ENCODE measurements around the gene SEC61B.

Gene SEC61B

GRCh38 chr9:99221621-99222415 lies at the start of gene SEC61B, which contains the start of gene ALG2:
SEC61B (plus strand) TSS chr9:99222282; CDS start chr9:99222364, 82 bp downstream.
ALG2 (minus strand) TSS chr9:99221942; CDS start chr9:99221894, 48 bp downstream.
- in situ Hi-C loops (cut with HindIII; ENCODE audit: low sequenced_read_pairs) = no loop called here

GRCh38 chr9:99173570-99174504 lies 48.2 kb upstream of the SEC61B start:
- in situ Hi-C loops (cut with HindIII; ENCODE audit: low sequenced_read_pairs) = no loop called here

GRCh38 chr9:99176527-99177013 lies 45.5 kb upstream of the SEC61B start:
- in situ Hi-C loops (cut with HindIII; ENCODE audit: low sequenced_read_pairs) = no loop called here

- in situ Hi-C loops (cut with HindIII; ENCODE audit: low sequenced_read_pairs) = no loop called here
These were observed 44.3 kb upstream of the SEC61B start for GRCh38 chr9:99177576-99178366.

GRCh38 chr9:99178912-99179872 lies 42.9 kb upstream of the SEC61B start:
- in situ Hi-C loops (cut with HindIII; ENCODE audit: low sequenced_read_pairs) = no loop called here

GRCh38 chr9:99180199-99180598 lies 41.9 kb upstream of the SEC61B start:
- in situ Hi-C loops (cut with HindIII; ENCODE audit: low sequenced_read_pairs) = no loop called here

- in situ Hi-C loops (cut with HindIII; ENCODE audit: low sequenced_read_pairs) = no loop called here
These were observed 41.4 kb upstream of the SEC61B start for GRCh38 chr9:99180662-99181061.

GRCh38 chr9:99181206-99181605 lies 40.9 kb upstream of the SEC61B start:
- in situ Hi-C loops (cut with HindIII; ENCODE audit: low sequenced_read_pairs) = no loop called here

GRCh38 chr9:99181621-99182020 lies 40.5 kb upstream of the SEC61B start:
- in situ Hi-C loops (cut with HindIII; ENCODE audit: low sequenced_read_pairs) = no loop called here

- in situ Hi-C loops (cut with HindIII; ENCODE audit: low sequenced_read_pairs) = no loop called here
These were observed 39.7 kb upstream of the SEC61B start for GRCh38 chr9:99182356-99182755.

GRCh38 chr9:99183616-99184015 lies 38.5 kb upstream of the SEC61B start:
- in situ Hi-C loops (cut with HindIII; ENCODE audit: low sequenced_read_pairs) = no loop called here

GRCh38 chr9:99184110-99184474 lies 38.0 kb upstream of the SEC61B start:
- in situ Hi-C loops (cut with HindIII; ENCODE audit: low sequenced_read_pairs) = no loop called here

- in situ Hi-C loops (cut with HindIII; ENCODE audit: low sequenced_read_pairs) = no loop called here
These were observed 37.4 kb upstream of the SEC61B start for GRCh38 chr9:99184475-99185347.

GRCh38 chr9:99185348-99185632 lies 36.8 kb upstream of the SEC61B start:
- in situ Hi-C loops (cut with HindIII; ENCODE audit: low sequenced_read_pairs) = no loop called here

GRCh38 chr9:99185934-99186333 lies 36.1 kb upstream of the SEC61B start:
- in situ Hi-C loops (cut with HindIII; ENCODE audit: low sequenced_read_pairs) = no loop called here

GRCh38 chr9:99187311-99187710 lies 34.8 kb upstream of the SEC61B start:
- in situ Hi-C loops (cut with HindIII; ENCODE audit: low sequenced_read_pairs) = no loop called here

GRCh38 chr9:99189186-99189585 lies 32.9 kb upstream of the SEC61B start:
- in situ Hi-C loops (cut with HindIII; ENCODE audit: low sequenced_read_pairs) = no loop called here

- in situ Hi-C loops (cut with HindIII; ENCODE audit: low sequenced_read_pairs) = no loop called here
These were observed 32.0 kb upstream of the SEC61B start for GRCh38 chr9:99189887-99190596.

Data from DLD1 (cell line).